Mammary epithelial cell (primary cell): ENCODE measurements around the gene SOAT2.

Source experiments
- EZH2 ChIP-seq: IDR thresholded peaks from 2 replicates; pipeline ENCODE4 v1.6.1; 2012; ENCODE audit warnings: low read length, inconsistent platforms, borderline replicate concordance
- TF ChIP-seq, protein P1 (sequence below), 2 donors: IDR thresholded peaks in 1 of 2; conservative IDR thresholded peaks in 1 of 2; 2 replicates each; pipeline ENCODE4 v1.5.1; 2011 to 2012; ENCODE audit warnings: inconsistent platforms in 2 of 2, low read length in 2 of 2, mild to moderate bottlenecking in 2 of 2, control low read depth in 1 of 2, low read depth in 1 of 2; ENCODE audit not compliant: insufficient read depth in 1 of 2; ENCODE audit errors: extremely low read depth in 1 of 2

- TF ChIP-seq EZH2: no peak
- TF ChIP-seq, protein P1, sequence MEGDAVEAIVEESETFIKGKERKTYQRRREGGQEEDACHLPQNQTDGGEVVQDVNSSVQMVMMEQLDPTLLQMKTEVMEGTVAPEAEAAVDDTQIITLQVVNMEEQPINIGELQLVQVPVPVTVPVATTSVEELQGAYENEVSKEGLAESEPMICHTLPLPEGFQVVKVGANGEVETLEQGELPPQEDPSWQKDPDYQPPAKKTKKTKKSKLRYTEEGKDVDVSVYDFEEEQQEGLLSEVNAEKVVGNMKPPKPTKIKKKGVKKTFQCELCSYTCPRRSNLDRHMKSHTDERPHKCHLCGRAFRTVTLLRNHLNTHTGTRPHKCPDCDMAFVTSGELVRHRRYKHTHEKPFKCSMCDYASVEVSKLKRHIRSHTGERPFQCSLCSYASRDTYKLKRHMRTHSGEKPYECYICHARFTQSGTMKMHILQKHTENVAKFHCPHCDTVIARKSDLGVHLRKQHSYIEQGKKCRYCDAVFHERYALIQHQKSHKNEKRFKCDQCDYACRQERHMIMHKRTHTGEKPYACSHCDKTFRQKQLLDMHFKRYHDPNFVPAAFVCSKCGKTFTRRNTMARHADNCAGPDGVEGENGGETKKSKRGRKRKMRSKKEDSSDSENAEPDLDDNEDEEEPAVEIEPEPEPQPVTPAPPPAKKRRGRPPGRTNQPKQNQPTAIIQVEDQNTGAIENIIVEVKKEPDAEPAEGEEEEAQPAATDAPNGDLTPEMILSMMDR (conservative IDR thresholded peaks at IDR 0.05 in 1 of 2, IDR thresholded peaks at IDR 0.05 in 1 of 2; ENCODE audit: extremely low read depth in 1 of 2, insufficient read depth in 1 of 2, low read depth in 1 of 2, low read length in 2 of 2): no peak
Observed at GRCh38 chr12:53170876-53171724, 67.8 kb downstream of the SOAT2 start.
